Retina (tissue), 1 donor: ENCODE data around the gene NLE1.
"Not testable (repeated sequence)": the region's sequence is repeated elsewhere in the genome, so short reads cannot be mapped to it uniquely, and the experiment has no call there.

Source experiments
- DNase-seq: peaks from one replicate; pipeline ENCODE4 v3.0.0-alpha.2; 2016

NLE1 gene

GRCh38 chr17:35127751-35128514, 14.2 kb downstream of the NLE1 start:
- DNase-seq, result no peak

GRCh38 chr17:35121315-35121714, 20.8 kb downstream of the NLE1 start, which contains the start of gene FNDC8:
Gene FNDC8 (plus strand): TSS chr17:35121615. CDS start chr17:35121694, 79 bp downstream.
- DNase-seq, result no peak

- DNase-seq, result peak; percentile 97
Observed at GRCh38 chr17:35119370-35120165, 22.5 kb downstream of the NLE1 start, which contains the start of gene RAD51D. Gene RAD51D (minus strand): TSS chr17:35119860. CDS start chr17:35119613, 247 bp downstream.

- DNase-seq, result no peak
Observed at GRCh38 chr17:35117984-35118383, 24.1 kb downstream of the NLE1 start.

- DNase-seq, result no peak
Observed at GRCh38 chr17:35116845-35117244, 25.3 kb downstream of the NLE1 start.

GRCh38 chr17:35110791-35111190, 31.3 kb downstream of the NLE1 start:
- not testable (repeated sequence) for DNase-seq

GRCh38 chr17:35104844-35105450, 37.2 kb downstream of the NLE1 start:
- DNase-seq, result no peak

GRCh38 chr17:35103271-35103670, 38.8 kb downstream of the NLE1 start:
- no peak for DNase-seq

GRCh38 chr17:35101725-35102124, 40.4 kb downstream of the NLE1 start:
- DNase-seq, result no peak

GRCh38 chr17:35101036-35101435, 41.1 kb downstream of the NLE1 start:
- DNase-seq, result no peak

- DNase-seq, result no peak
Observed at GRCh38 chr17:35099908-35100307, 42.2 kb downstream of the NLE1 start.

- no peak for DNase-seq
Observed at GRCh38 chr17:35097776-35098175, 44.3 kb downstream of the NLE1 start.

GRCh38 chr17:35095741-35096140, 46.4 kb downstream of the NLE1 start:
- DNase-seq, result no peak

GRCh38 chr17:35094902-35095301, 47.2 kb downstream of the NLE1 start:
- no peak for DNase-seq

- not testable (repeated sequence) for DNase-seq
Observed at GRCh38 chr17:35090707-35091106, 51.4 kb downstream of the NLE1 start.

- no peak for DNase-seq
Observed at GRCh38 chr17:35089586-35090296, 52.4 kb downstream of the NLE1 start.

GRCh38 chr17:35088881-35089585, 53.1 kb downstream of the NLE1 start:
- peak; percentile 87 for DNase-seq

GRCh38 chr17:35088356-35088880, 53.7 kb downstream of the NLE1 start:
- DNase-seq, result peak; percentile 87

GRCh38 chr17:35087731-35088355, 54.3 kb downstream of the NLE1 start:
- no peak for DNase-seq

- DNase-seq, result no peak
Observed at GRCh38 chr17:35086931-35087573, 55.1 kb downstream of the NLE1 start.

GRCh38 chr17:35086164-35086563, 55.9 kb downstream of the NLE1 start:
- no peak for DNase-seq
